ENCODE data around the gene GALNT9.

- TF ChIP-seq CTCF (IDR thresholded peaks at IDR 0.05 in 2 of 3, conservative IDR thresholded peaks at IDR 0.05 in 1 of 3; ENCODE audit: borderline replicate concordance in 1 of 3, insufficient read depth in 1 of 3, low read depth in 2 of 3, low read length in 2 of 3), result no peak
- TF ChIP-seq TCF7L2 (IDR thresholded peaks at IDR 0.05; ENCODE audit: borderline replicate concordance, extremely low read depth, insufficient read depth, insufficient read length), result no peak
- TF ChIP-seq SP1 (IDR thresholded peaks at IDR 0.05; ENCODE audit: low read depth), result no peak
- no peak for TF ChIP-seq POLR2A (IDR thresholded peaks at IDR 0.05; ENCODE audit: borderline replicate concordance, extremely low read depth, insufficient read depth, insufficient read length)
- TF ChIP-seq POLR2AphosphoS5 (IDR thresholded peaks at IDR 0.05; ENCODE audit: low read depth, low read length), result no peak
- no peak for TF ChIP-seq EZH2 (IDR thresholded peaks at IDR 0.05)
- no peak for TF ChIP-seq ZBTB33 (IDR thresholded peaks at IDR 0.05; ENCODE audit: extremely low read depth, insufficient replicate concordance, low read length)
- no peak for TF ChIP-seq CEBPB (IDR thresholded peaks at IDR 0.05; ENCODE audit: low read depth)
- TF ChIP-seq, protein P1, sequence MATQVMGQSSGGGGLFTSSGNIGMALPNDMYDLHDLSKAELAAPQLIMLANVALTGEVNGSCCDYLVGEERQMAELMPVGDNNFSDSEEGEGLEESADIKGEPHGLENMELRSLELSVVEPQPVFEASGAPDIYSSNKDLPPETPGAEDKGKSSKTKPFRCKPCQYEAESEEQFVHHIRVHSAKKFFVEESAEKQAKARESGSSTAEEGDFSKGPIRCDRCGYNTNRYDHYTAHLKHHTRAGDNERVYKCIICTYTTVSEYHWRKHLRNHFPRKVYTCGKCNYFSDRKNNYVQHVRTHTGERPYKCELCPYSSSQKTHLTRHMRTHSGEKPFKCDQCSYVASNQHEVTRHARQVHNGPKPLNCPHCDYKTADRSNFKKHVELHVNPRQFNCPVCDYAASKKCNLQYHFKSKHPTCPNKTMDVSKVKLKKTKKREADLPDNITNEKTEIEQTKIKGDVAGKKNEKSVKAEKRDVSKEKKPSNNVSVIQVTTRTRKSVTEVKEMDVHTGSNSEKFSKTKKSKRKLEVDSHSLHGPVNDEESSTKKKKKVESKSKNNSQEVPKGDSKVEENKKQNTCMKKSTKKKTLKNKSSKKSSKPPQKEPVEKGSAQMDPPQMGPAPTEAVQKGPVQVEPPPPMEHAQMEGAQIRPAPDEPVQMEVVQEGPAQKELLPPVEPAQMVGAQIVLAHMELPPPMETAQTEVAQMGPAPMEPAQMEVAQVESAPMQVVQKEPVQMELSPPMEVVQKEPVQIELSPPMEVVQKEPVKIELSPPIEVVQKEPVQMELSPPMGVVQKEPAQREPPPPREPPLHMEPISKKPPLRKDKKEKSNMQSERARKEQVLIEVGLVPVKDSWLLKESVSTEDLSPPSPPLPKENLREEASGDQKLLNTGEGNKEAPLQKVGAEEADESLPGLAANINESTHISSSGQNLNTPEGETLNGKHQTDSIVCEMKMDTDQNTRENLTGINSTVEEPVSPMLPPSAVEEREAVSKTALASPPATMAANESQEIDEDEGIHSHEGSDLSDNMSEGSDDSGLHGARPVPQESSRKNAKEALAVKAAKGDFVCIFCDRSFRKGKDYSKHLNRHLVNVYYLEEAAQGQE (IDR thresholded peaks at IDR 0.05; ENCODE audit: low read depth), result no peak
- no peak for TF ChIP-seq ELF1 (IDR thresholded peaks at IDR 0.05; ENCODE audit: borderline replicate concordance, low read depth)
- TF ChIP-seq SIN3A (IDR thresholded peaks at IDR 0.05; ENCODE audit: low read depth), result no peak
- no peak for TF ChIP-seq RAD21 (IDR thresholded peaks at IDR 0.05; ENCODE audit: low read depth)
- no peak for TF ChIP-seq CBX3 (IDR thresholded peaks at IDR 0.05; ENCODE audit: low read depth)
- no peak for TF ChIP-seq MAX (IDR thresholded peaks at IDR 0.05)
These were observed 172.6 kb downstream of the GALNT9 start for GRCh38 chr12:132156573-132157325.

All from HCT116 (cell line).